Psoas muscle (tissue), 8 donors: ENCODE measurements around the gene GCK. TPM values are rescaled to one million over a fixed set of nuclear protein-coding genes. Genes with fewer than 3 reads are reported as not detected.

Experiments used
- ATAC-seq, 4 donors: fragments of 200-7000 bp; cut with Tn5 transposase; one replicate each; pipeline ENCODE4 v1.9.1; 2020; ENCODE audit warnings: moderate library complexity in 3 of 4, mild to moderate bottlenecking in 2 of 4
- DNase-seq, 2 donors: peaks; one replicate each; pipeline ENCODE4 v3.0.0-alpha.2; 2020
- H3K27ac ChIP-seq: fragments of 200-600 bp; one replicate; pipeline ENCODE4 v1.8.0; 2022
- H3K27me3 ChIP-seq, 3 donors: fragments of 200-600 bp in 1 of 3; one replicate each; pipeline versions ENCODE4 v1.6.1 to v1.8.0; 2013 to 2022; ENCODE audit warnings: low read length in 2 of 3, mild to moderate bottlenecking in 2 of 3, moderate library complexity in 1 of 3; ENCODE audit not compliant: insufficient read depth in 3 of 3
- H3K36me3 ChIP-seq, 2 donors: fragments of 200-600 bp in 1 of 2; one replicate each; pipeline versions ENCODE4 v1.6.1 to v1.8.0; 2013 to 2022; ENCODE audit warnings: low read depth in 1 of 2, mild to moderate bottlenecking in 1 of 2, moderate library complexity in 1 of 2; ENCODE audit not compliant: insufficient read depth in 1 of 2
- H3K4me1 ChIP-seq: fragments of 200-600 bp; one replicate; pipeline ENCODE4 v1.8.0; 2022
- H3K4me3 ChIP-seq: fragments of 200-600 bp; one replicate; pipeline ENCODE4 v1.8.0; 2022; ENCODE audit warnings: mild to moderate bottlenecking
- H3K9me3 ChIP-seq: fragments of 200-600 bp; one replicate; pipeline ENCODE4 v1.8.0; 2022
- WGBS, 3 donors: extraction: QIAGEN DNeasy Blood & Tissue Kit; methylation state at CpG; one replicate each; pipeline versions ENCODE4 v1.1.6 to v1.1.7; 2013; 5-methylcytosine and 5-hydroxymethylcytosine counted together
- intact Hi-C, 2 donors: fragments of 100-400 bp; cut with DNase I; formaldehyde crosslinking; loops; one replicate each; pipeline versions ENCODE4 v1.11.0 to v1.14.2; 2022
- polyA plus RNA-seq, 3 donors: library from polyadenylated mRNA; stranded (reverse); fragments of 200-250 nt; gene quantifications; one replicate each; pipeline ENCODE4 v1.2.3, GENCODE V29; 2013
- total RNA-seq, 4 donors: library from RNA; stranded (reverse); fragmentation: NEBNext Ultra II Directional in 2 of 4; extraction: Animal tissue kit (Norgen Biotek cat#: 25700) in 2 of 4; gene quantifications; one replicate each; pipeline versions ENCODE4 v1.2.1 to v1.2.4, GENCODE V29; 2021 to 2023
- TF ChIP-seq, protein P1 (sequence below): fragments of 200-600 bp; IDR thresholded peaks from one replicate; pipeline ENCODE4 v1.8.0; 2022; ENCODE audit warnings: antibody characterized with exemption
- donor health status: healthy with polysubstance abuse.
- donor health status: DM: no; HTN: no; CAD: no; lungs with moderate emphysema.
- donor health status: Bipolar disorder and iron deficiency.
- donor health status: healthy.
- donor health status: DM: yes; HTN: yes; CAD: no.
- donor health status: DM: no; HTN: no; CAD: no.
- donor health status: DM: no; HTN: no; CAD: no.
- donor health status: DM: yes; HTN: yes; CAD: no.

Gene GCK
- total and polyA plus RNA-seq, 7 donors = 0.07 to 0.11 (median 0.08) TPM; not detected in 4

- Histone ChIP-seq H3K9me3 (no peaks in the 10 kb centered on the region), H3K36me3 (peaks cover 0 to 30% of the 10 kb centered on the region in 2 donors), H3K4me3 (no peak overlapping the region), H3K4me1 (peaks cover 18% of the 10 kb centered on the region), H3K27me3 (no peaks in the 10 kb centered on the region), H3K27ac (no peak overlapping the region)
- ATAC-seq = peak in 1 of 4 donors; percentile 8
- TF ChIP-seq, protein P1, sequence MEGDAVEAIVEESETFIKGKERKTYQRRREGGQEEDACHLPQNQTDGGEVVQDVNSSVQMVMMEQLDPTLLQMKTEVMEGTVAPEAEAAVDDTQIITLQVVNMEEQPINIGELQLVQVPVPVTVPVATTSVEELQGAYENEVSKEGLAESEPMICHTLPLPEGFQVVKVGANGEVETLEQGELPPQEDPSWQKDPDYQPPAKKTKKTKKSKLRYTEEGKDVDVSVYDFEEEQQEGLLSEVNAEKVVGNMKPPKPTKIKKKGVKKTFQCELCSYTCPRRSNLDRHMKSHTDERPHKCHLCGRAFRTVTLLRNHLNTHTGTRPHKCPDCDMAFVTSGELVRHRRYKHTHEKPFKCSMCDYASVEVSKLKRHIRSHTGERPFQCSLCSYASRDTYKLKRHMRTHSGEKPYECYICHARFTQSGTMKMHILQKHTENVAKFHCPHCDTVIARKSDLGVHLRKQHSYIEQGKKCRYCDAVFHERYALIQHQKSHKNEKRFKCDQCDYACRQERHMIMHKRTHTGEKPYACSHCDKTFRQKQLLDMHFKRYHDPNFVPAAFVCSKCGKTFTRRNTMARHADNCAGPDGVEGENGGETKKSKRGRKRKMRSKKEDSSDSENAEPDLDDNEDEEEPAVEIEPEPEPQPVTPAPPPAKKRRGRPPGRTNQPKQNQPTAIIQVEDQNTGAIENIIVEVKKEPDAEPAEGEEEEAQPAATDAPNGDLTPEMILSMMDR = no peak
- 48 to 70% (median 53%) methylated on average over 36 to 41 of the region's 41 CpGs for WGBS, 3 donors
- intact Hi-C loops = no loop called here
- peak in 1 of 2 donors; percentile 46 for DNase-seq
These were observed 76.8 kb downstream of the GCK start for GRCh38 chr7:44112231-44112996.

GRCh38 chr7:44111761-44112160 lies 77.5 kb downstream of the GCK start:
- DNase-seq (no peak), ATAC-seq (no peak)
- TF ChIP-seq, protein P1 = no peak
- no peak overlapping the region for H3K4me3 ChIP-seq
- H3K27me3 ChIP-seq = no peaks in the 10 kb centered on the region
- H3K9me3 ChIP-seq = no peaks in the 10 kb centered on the region
- 78 to 84% (median 82%) methylated on average over 16 of the region's 16 CpGs for WGBS, 3 donors
- no peak overlapping the region for H3K27ac ChIP-seq
- H3K4me1 ChIP-seq = peaks cover 18% of the 10 kb centered on the region
- H3K36me3 ChIP-seq = peaks cover 0 to 23% of the 10 kb centered on the region in 2 donors
- intact Hi-C loops = no loop called here

- Histone ChIP-seq H3K27ac (no peak overlapping the region), H3K9me3 (no peaks in the 10 kb centered on the region), H3K36me3 (peaks cover 0 to 16% of the 10 kb centered on the region in 2 donors), H3K27me3 (peaks cover 0 to 2% (median 2%) of the 10 kb centered on the region in 3 donors), H3K4me3 (no peak overlapping the region), H3K4me1 (peaks cover 18% of the 10 kb centered on the region)
- DNase-seq = peak in 1 of 2 donors; percentile 49
- 74 to 78% (median 75%) methylated on average over 27 of the region's 27 CpGs for WGBS, 3 donors
- intact Hi-C loops = no loop called here
- TF ChIP-seq, protein P1 = no peak
- ATAC-seq = no peak
These were observed 78.3 kb downstream of the GCK start for GRCh38 chr7:44110719-44111635.

DNA sequence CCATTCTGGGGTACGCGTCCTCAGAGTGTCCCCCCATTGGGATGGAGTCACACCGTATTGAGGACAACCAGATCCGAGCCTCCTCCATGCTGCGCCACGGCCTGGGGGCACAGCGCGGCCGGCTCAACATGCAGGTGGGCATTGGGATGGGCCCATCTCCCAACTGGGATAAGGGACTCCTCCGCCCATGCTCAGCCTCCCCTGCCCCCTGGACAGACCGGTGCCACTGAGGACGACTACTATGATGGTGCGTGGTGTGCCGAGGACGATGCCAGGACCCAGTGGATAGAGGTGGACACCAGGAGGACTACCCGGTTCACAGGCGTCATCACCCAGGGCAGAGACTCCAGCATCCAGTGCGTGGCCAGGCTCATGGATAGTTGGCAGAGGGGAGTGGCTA lies 79.2 kb downstream of the GCK start:
- WGBS, 3 donors = 91 to 95% (median 93%) methylated on average over 18 of the region's 18 CpGs
- Histone ChIP-seq H3K4me1 (peaks cover 11% of the 10 kb centered on the region), H3K4me3 (no peak overlapping the region), H3K27me3 (peaks cover 0 to 11% (median 2%) of the 10 kb centered on the region in 3 donors), H3K36me3 (peaks cover 0 to 9% of the 10 kb centered on the region in 2 donors), H3K9me3 (no peaks in the 10 kb centered on the region), H3K27ac (no peak overlapping the region)
- ATAC-seq (no peak), DNase-seq (peak in 1 of 2 donors; percentile 45)
- intact Hi-C loops = no loop called here
- TF ChIP-seq, protein P1 = no peak
